ENCODE data around the gene ADSS1.

ADSS1 gene

GRCh38 chr14:104678901-104679705 lies 44.9 kb upstream of the ADSS1 start:
- Histone ChIP-seq H3K79me2 (ENCODE audit: insufficient read depth, low read length) (no peaks in the 10 kb centered on the region), H4K20me1 (ENCODE audit: insufficient read depth, low read length, poor library complexity, severe bottlenecking) (no peaks in the 10 kb centered on the region), H3K9me3 (ENCODE audit: insufficient read depth, low read depth, low read length) (no peaks in the 10 kb centered on the region), H2AFZ (ENCODE audit: low read length) (no peak overlapping the region), H3K4me2 (ENCODE audit: low read depth, low read length, poor library complexity, severe bottlenecking) (peak overlapping the region; percentile 86), H3K27me3 (ENCODE audit: insufficient read depth, low read length, poor library complexity, severe bottlenecking) (no peaks in the 10 kb centered on the region), H3K9me2 (replicated peaks; ENCODE audit: low read depth, low read length) (no peaks in the 10 kb centered on the region), H3K4me3 (ENCODE audit: low read length, poor library complexity, severe bottlenecking) (peak overlapping the region; percentile 78), H3K9ac (ENCODE audit: low read depth, low read length, poor library complexity, severe bottlenecking) (peak overlapping the region; percentile 91), H3F3A (ENCODE audit: low read depth) (no peaks in the 10 kb centered on the region), H3K4me1 (ENCODE audit: insufficient read depth, low read length, poor library complexity, severe bottlenecking) (peaks cover 14% of the 10 kb centered on the region), H3K36me3 (ENCODE audit: insufficient read depth, low read length) (no peaks in the 10 kb centered on the region)
- TF ChIP-seq EZH2phosphoT487 (IDR thresholded peaks at IDR 0.05; ENCODE audit: borderline replicate concordance) = no peak
- TF ChIP-seq, protein P1, sequence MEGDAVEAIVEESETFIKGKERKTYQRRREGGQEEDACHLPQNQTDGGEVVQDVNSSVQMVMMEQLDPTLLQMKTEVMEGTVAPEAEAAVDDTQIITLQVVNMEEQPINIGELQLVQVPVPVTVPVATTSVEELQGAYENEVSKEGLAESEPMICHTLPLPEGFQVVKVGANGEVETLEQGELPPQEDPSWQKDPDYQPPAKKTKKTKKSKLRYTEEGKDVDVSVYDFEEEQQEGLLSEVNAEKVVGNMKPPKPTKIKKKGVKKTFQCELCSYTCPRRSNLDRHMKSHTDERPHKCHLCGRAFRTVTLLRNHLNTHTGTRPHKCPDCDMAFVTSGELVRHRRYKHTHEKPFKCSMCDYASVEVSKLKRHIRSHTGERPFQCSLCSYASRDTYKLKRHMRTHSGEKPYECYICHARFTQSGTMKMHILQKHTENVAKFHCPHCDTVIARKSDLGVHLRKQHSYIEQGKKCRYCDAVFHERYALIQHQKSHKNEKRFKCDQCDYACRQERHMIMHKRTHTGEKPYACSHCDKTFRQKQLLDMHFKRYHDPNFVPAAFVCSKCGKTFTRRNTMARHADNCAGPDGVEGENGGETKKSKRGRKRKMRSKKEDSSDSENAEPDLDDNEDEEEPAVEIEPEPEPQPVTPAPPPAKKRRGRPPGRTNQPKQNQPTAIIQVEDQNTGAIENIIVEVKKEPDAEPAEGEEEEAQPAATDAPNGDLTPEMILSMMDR (conservative IDR thresholded peaks at IDR 0.05; ENCODE audit: low read length) = no peak

DNA sequence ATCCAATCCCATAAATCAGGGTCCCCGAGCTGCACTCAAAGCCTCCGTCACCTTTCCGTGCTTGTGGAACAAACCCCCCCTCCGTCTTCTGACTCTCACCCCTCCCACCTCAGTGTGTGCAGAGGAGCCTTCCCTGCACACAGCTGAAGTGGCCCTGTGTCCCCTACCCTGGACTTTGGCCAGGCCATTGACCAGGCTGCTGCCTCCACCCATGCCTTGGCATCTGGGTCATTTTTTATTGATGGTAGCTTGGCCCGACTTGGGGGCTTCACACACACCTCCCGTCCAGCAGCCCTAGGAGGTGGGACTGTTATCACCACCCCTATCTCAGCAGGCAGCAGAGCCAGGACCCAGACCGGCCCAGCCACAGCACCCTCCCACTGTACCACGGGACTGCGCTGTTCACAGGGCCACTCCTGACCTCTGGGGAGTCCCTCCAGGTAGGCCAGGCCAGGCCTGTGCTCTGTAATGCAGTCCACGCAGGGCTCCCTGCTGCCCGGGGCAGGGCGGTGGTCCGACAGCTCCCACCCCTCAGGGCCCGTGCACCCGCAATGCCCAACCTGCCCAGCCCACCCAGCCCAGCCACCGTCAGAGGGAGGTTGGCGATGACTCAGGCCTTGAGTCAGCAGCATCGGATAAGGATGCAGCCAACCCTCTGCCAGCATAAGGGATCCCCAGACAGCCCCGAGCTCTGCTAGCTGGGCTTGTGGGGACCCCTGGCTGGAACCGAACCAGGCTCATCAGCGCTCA lies 43.8 kb upstream of the ADSS1 start:
- TF ChIP-seq, protein P1 (conservative IDR thresholded peaks at IDR 0.05; ENCODE audit: low read length) = no peak
- no peak for TF ChIP-seq EZH2phosphoT487 (IDR thresholded peaks at IDR 0.05; ENCODE audit: borderline replicate concordance)
- Histone ChIP-seq H3K79me2 (ENCODE audit: insufficient read depth, low read length) (no peaks in the 10 kb centered on the region), H3K9me2 (replicated peaks; ENCODE audit: low read depth, low read length) (no peaks in the 10 kb centered on the region), H3K4me1 (ENCODE audit: insufficient read depth, low read length, poor library complexity, severe bottlenecking) (peaks cover 23% of the 10 kb centered on the region), H3K27me3 (ENCODE audit: insufficient read depth, low read length, poor library complexity, severe bottlenecking) (no peaks in the 10 kb centered on the region), H3K4me3 (ENCODE audit: low read length, poor library complexity, severe bottlenecking) (no peak overlapping the region), H3K9me3 (ENCODE audit: insufficient read depth, low read depth, low read length) (no peaks in the 10 kb centered on the region), H3K36me3 (ENCODE audit: insufficient read depth, low read length) (no peaks in the 10 kb centered on the region), H3K4me2 (ENCODE audit: low read depth, low read length, poor library complexity, severe bottlenecking) (no peak overlapping the region), H3F3A (ENCODE audit: low read depth) (no peaks in the 10 kb centered on the region), H3K9ac (ENCODE audit: low read depth, low read length, poor library complexity, severe bottlenecking) (no peak overlapping the region), H2AFZ (ENCODE audit: low read length) (no peak overlapping the region), H4K20me1 (ENCODE audit: insufficient read depth, low read length, poor library complexity, severe bottlenecking) (no peaks in the 10 kb centered on the region)

- no peak overlapping the region for H3K4me2 ChIP-seq (ENCODE audit: low read depth, low read length, poor library complexity, severe bottlenecking)
- H3K36me3 ChIP-seq (ENCODE audit: insufficient read depth, low read length) = no peaks in the 10 kb centered on the region
- H2AFZ ChIP-seq (ENCODE audit: low read length) = no peak overlapping the region
- H3K79me2 ChIP-seq (ENCODE audit: insufficient read depth, low read length) = no peaks in the 10 kb centered on the region
- no peaks in the 10 kb centered on the region for H3K27me3 ChIP-seq (ENCODE audit: insufficient read depth, low read length, poor library complexity, severe bottlenecking)
- TF ChIP-seq, protein P1 (conservative IDR thresholded peaks at IDR 0.05; ENCODE audit: low read length) = no peak; the same call in 1 of the 2 replicates
- no peak for TF ChIP-seq EZH2phosphoT487 (IDR thresholded peaks at IDR 0.05; ENCODE audit: borderline replicate concordance)
- no peak overlapping the region for H3K4me3 ChIP-seq (ENCODE audit: low read length, poor library complexity, severe bottlenecking)
- H3F3A ChIP-seq (ENCODE audit: low read depth) = no peaks in the 10 kb centered on the region
- peaks cover 24% of the 10 kb centered on the region for H3K4me1 ChIP-seq (ENCODE audit: insufficient read depth, low read length, poor library complexity, severe bottlenecking)
- H4K20me1 ChIP-seq (ENCODE audit: insufficient read depth, low read length, poor library complexity, severe bottlenecking) = no peaks in the 10 kb centered on the region
- no peaks in the 10 kb centered on the region for H3K9me2 ChIP-seq (replicated peaks; ENCODE audit: low read depth, low read length)
- no peak overlapping the region for H3K9ac ChIP-seq (ENCODE audit: low read depth, low read length, poor library complexity, severe bottlenecking)
- no peaks in the 10 kb centered on the region for H3K9me3 ChIP-seq (ENCODE audit: insufficient read depth, low read depth, low read length)
These were observed 43.0 kb upstream of the ADSS1 start for GRCh38 chr14:104680806-104681688.

Measured in Loucy (cell line).